ENCODE results near the gene NR1H3.

The NR1H3 gene

DNA sequence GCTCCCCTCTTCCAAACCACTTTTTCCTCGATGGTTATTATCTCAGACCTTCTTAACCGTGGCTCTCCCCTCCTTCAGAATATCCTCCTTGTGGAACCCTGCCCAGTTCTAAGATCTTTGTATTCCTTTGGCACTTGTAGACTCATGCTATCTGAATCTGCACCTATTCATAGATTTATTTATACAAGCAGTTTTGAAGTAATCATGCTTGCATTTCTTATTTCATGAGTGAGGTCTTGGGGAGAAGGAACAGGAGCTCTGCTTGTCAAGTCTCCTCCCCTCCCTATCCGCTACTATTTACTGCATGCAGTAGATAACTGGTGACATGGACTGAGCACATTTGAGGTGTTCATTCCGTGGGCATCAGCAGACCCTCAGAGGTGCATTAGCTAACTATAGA lies 6.7 kb downstream of the NR1H3 start:
- peaks cover 0 to 18% (median 0%) of the 10 kb centered on the region in 3 donors for H3K36me3 ChIP-seq
- no peaks in the 10 kb centered on the region for H3K27me3 ChIP-seq
- H3K4me1 ChIP-seq = peaks cover 0 to 18% (median 12%) of the 10 kb centered on the region in 4 donors
- no peak overlapping the region for H3K27ac ChIP-seq
- no peaks in the 10 kb centered on the region for H3K9me3 ChIP-seq
- no peak for DNase-seq
- TF ChIP-seq, protein P1, sequence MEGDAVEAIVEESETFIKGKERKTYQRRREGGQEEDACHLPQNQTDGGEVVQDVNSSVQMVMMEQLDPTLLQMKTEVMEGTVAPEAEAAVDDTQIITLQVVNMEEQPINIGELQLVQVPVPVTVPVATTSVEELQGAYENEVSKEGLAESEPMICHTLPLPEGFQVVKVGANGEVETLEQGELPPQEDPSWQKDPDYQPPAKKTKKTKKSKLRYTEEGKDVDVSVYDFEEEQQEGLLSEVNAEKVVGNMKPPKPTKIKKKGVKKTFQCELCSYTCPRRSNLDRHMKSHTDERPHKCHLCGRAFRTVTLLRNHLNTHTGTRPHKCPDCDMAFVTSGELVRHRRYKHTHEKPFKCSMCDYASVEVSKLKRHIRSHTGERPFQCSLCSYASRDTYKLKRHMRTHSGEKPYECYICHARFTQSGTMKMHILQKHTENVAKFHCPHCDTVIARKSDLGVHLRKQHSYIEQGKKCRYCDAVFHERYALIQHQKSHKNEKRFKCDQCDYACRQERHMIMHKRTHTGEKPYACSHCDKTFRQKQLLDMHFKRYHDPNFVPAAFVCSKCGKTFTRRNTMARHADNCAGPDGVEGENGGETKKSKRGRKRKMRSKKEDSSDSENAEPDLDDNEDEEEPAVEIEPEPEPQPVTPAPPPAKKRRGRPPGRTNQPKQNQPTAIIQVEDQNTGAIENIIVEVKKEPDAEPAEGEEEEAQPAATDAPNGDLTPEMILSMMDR (IDR thresholded peaks at IDR 0.05) = no peak
- intact Hi-C loops (cut with DNase I; ENCODE audit: low total_unique reads) = no loop called here
- no peak overlapping the region for H3K4me3 ChIP-seq

DNA sequence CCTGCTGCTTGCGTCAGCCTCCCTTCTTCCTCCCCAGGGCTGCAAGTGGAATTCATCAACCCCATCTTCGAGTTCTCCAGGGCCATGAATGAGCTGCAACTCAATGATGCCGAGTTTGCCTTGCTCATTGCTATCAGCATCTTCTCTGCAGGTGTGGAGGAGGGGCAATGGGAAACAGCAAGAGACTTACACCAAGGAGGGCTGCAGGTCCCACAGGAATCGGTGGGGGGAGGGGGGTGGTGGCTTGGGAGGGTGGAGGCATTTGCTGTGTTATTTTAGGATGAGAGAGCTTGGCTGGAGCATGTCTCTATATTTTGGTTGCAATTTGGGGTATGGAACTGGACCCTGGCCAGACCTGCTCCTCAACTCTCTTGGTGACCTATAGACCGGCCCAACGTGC lies 10.1 kb downstream of the NR1H3 start:
- H3K27ac ChIP-seq = peak overlapping the region in 1 of 2 donors; percentile 93
- no peak for DNase-seq
- peaks cover 0 to 6% (median 0%) of the 10 kb centered on the region in 3 donors for H3K36me3 ChIP-seq
- TF ChIP-seq, protein P1 (IDR thresholded peaks at IDR 0.05) = no peak
- peaks cover 0 to 36% (median 30%) of the 10 kb centered on the region in 4 donors for H3K4me1 ChIP-seq
- intact Hi-C loops (cut with DNase I; ENCODE audit: low total_unique reads) = no loop called here
- H3K27me3 ChIP-seq = no peaks in the 10 kb centered on the region
- no peaks in the 10 kb centered on the region for H3K9me3 ChIP-seq
- H3K4me3 ChIP-seq = no peak overlapping the region

DNA sequence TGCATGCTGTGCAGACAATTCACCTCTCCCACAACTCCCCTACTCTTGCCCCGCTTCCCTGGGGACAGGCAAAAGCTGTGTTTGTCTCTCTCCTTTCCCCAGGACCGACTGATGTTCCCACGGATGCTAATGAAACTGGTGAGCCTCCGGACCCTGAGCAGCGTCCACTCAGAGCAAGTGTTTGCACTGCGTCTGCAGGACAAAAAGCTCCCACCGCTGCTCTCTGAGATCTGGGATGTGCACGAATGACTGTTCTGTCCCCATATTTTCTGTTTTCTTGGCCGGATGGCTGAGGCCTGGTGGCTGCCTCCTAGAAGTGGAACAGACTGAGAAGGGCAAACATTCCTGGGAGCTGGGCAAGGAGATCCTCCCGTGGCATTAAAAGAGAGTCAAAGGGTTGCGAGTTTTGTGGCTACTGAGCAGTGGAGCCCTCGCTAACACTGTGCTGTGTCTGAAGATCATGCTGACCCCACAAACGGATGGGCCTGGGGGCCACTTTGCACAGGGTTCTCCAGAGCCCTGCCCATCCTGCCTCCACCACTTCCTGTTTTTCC lies 10.7 kb downstream of the NR1H3 start:
- peaks cover 0 to 36% (median 30%) of the 10 kb centered on the region in 4 donors for H3K4me1 ChIP-seq

DNA sequence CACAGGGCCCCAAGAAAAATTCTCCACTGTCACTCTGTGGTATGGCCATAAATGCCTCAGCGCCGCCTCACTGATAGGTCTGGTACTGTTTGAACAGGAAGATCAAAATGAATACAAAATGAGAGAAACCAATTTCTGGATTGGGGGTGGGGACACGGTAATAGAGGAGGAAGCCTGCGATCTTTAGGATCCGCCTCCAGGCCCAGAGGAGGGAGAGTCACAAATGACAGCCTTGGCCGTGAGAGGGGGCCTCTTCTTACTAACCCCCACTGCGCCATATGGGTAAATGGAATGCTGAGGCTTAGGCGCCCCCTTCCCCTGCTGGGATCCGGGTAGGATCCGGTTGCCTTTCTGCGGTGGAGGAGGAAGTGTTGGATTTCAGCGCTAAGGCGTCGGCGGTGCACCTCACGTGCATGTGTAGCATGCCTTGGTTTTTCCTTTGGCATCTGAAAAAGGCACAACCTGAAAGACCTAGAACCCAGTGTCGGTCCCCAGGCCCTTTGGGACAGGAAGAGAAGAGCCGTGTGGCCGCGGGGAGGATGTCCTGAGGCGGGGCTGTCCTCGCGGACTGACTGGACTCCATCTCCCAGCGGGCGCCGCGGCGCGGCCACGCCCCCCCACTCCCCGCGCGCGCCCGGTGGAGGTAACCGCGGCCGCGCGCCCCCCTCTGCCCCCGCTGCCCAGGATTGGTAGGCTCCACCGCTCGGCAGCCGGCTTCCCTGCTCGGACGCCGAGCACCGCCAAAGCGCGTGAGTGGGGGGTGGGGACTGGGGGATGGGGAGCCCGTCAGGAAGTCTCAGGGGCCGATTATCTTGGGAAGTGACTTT lies 11.4 kb downstream of the NR1H3 start:
- Histone ChIP-seq H3K27me3 (no peaks in the 10 kb centered on the region), H3K4me1 (peaks cover 0 to 36% (median 30%) of the 10 kb centered on the region in 4 donors), H3K4me3 (peak overlapping the region; percentile 76 to 95), H3K27ac (peak overlapping the region; percentile 93 to 96), H3K9me3 (no peaks in the 10 kb centered on the region), H3K36me3 (peaks cover 0 to 4% (median 0%) of the 10 kb centered on the region in 3 donors)
- peak; percentile 89 to 95 for DNase-seq
- TF ChIP-seq, protein P1 (IDR thresholded peaks at IDR 0.05) = peak in 1 of 2 experiments; percentile 17
- intact Hi-C loops (cut with DNase I; ENCODE audit: low total_unique reads) = no loop called here

More for the DNA sequence above, 10.7 kb downstream of the NR1H3 start:
- Histone ChIP-seq H3K27ac (peak overlapping the region; percentile 93 to 96), H3K27me3 (no peaks in the 10 kb centered on the region), H3K9me3 (no peaks in the 10 kb centered on the region), H3K4me3 (peak overlapping the region; percentile 76 to 95), H3K36me3 (peaks cover 0 to 6% (median 0%) of the 10 kb centered on the region in 3 donors)
- TF ChIP-seq, protein P1 (IDR thresholded peaks at IDR 0.05) = no peak
- intact Hi-C loops (cut with DNase I; ENCODE audit: low total_unique reads) = no loop called here
- DNase-seq = no peak

DNA sequence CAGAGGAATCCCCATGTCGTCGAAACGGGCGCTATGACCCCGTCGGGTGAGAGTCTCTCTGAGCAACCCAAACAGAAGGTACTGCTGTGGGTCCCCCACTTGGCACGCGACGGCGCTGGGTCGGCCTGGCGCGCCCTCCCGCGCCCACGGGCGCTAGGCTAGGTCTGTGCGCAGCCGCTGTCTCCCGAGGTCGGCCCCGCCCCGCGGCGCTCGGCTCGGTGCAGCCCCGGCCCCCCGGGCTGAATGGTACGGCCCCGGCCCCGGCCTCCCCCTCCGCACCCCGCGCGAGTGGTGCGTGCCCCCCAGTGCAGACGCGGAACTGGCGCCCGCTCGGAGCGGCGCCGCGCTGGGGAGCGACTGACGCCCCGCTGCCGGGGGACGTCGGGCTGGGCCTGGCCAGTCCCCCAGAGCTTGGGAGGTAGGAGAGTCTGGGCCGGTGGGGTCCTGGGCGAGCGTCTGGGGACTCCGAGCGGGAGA lies 12.1 kb downstream of the NR1H3 start, which contains the start of gene MADD:
TSS of gene MADD (plus strand) at position 305 of the 477 bp plus-strand sequence.
- H3K27ac ChIP-seq = peak within 1 kb of the TSS; percentile 93 to 96
- H3K27me3 ChIP-seq = no peaks in the 10 kb centered on the region
- intact Hi-C loops (cut with DNase I; ENCODE audit: low total_unique reads) = no loop called here
- no peaks in the 10 kb centered on the region for H3K9me3 ChIP-seq
- TF ChIP-seq, protein P1 (IDR thresholded peaks at IDR 0.05) = no peak
- DNase-seq = peak; percentile 86 to 92
- peak within 1 kb of the TSS; percentile 76 to 95 for H3K4me3 ChIP-seq
- peaks cover 3 to 10% (median 5%) of the 10 kb centered on the region in 3 donors for H3K36me3 ChIP-seq
- H3K4me1 ChIP-seq = peaks cover 0 to 36% (median 30%) of the 10 kb centered on the region in 4 donors
